Nephron (organoid): Measurements from ENCODE around the gene PKP3.
"Not testable (repeated sequence)": the region's sequence is repeated elsewhere in the genome, so short reads cannot be mapped to it uniquely, and the experiment has no call there.

ENCODE experiments used
- H3K27ac Mint-ChIP-seq, 3 experiments: 2 replicates each; pipeline ENCODE4 v1.8.0; 2020; ENCODE audit warnings: mixed read lengths in 3 of 3, mild to moderate bottlenecking in 2 of 3, moderate library complexity in 1 of 3
- H3K27me3 Mint-ChIP-seq: 2 replicates; pipeline ENCODE4 v1.8.0; 2021; ENCODE audit warnings: low read depth, mild to moderate bottlenecking, moderate library complexity, mixed read lengths
- H3K36me3 Mint-ChIP-seq: 2 replicates; pipeline ENCODE4 v1.8.0; 2020; ENCODE audit warnings: low read depth, mixed read lengths
- H3K4me1 Mint-ChIP-seq: 2 replicates; pipeline ENCODE4 v1.8.0; 2020; ENCODE audit warnings: mixed read lengths
- H3K4me3 Mint-ChIP-seq, 3 experiments: 2 replicates each; pipeline ENCODE4 v1.8.0; 2020; ENCODE audit warnings: mild to moderate bottlenecking in 3 of 3, mixed read lengths in 3 of 3, moderate library complexity in 2 of 3
- H3K9me3 Mint-ChIP-seq: 2 replicates; pipeline ENCODE4 v1.8.0; 2020; ENCODE audit warnings: mixed read lengths
- TF ChIP-seq, protein P1 (sequence below), 3 experiments: fragments of 200-600 bp; sonication (generic); IDR thresholded peaks; one replicate each; pipeline ENCODE4 v1.5.0; 2021; ENCODE audit warnings: antibody characterized with exemption in 3 of 3; ENCODE audit not compliant: unreplicated experiment in 3 of 3

PKP3 gene

GRCh38 chr11:434496-434895, 40.5 kb downstream of the PKP3 start:
- no peaks in the 10 kb centered on the region for H3K36me3 Mint-ChIP-seq
- peaks cover under 1% of the 10 kb centered on the region for H3K27me3 Mint-ChIP-seq
- TF ChIP-seq, protein P1, sequence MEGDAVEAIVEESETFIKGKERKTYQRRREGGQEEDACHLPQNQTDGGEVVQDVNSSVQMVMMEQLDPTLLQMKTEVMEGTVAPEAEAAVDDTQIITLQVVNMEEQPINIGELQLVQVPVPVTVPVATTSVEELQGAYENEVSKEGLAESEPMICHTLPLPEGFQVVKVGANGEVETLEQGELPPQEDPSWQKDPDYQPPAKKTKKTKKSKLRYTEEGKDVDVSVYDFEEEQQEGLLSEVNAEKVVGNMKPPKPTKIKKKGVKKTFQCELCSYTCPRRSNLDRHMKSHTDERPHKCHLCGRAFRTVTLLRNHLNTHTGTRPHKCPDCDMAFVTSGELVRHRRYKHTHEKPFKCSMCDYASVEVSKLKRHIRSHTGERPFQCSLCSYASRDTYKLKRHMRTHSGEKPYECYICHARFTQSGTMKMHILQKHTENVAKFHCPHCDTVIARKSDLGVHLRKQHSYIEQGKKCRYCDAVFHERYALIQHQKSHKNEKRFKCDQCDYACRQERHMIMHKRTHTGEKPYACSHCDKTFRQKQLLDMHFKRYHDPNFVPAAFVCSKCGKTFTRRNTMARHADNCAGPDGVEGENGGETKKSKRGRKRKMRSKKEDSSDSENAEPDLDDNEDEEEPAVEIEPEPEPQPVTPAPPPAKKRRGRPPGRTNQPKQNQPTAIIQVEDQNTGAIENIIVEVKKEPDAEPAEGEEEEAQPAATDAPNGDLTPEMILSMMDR (IDR thresholded peaks at IDR 0.05; ENCODE audit: unreplicated experiment in 3 of 3), result no peak
- no peak overlapping the region for H3K4me3 Mint-ChIP-seq
- H3K9me3 Mint-ChIP-seq, result peaks cover 6% of the 10 kb centered on the region
- no peak overlapping the region for H3K27ac Mint-ChIP-seq
- no peaks in the 10 kb centered on the region for H3K4me1 Mint-ChIP-seq

DNA sequence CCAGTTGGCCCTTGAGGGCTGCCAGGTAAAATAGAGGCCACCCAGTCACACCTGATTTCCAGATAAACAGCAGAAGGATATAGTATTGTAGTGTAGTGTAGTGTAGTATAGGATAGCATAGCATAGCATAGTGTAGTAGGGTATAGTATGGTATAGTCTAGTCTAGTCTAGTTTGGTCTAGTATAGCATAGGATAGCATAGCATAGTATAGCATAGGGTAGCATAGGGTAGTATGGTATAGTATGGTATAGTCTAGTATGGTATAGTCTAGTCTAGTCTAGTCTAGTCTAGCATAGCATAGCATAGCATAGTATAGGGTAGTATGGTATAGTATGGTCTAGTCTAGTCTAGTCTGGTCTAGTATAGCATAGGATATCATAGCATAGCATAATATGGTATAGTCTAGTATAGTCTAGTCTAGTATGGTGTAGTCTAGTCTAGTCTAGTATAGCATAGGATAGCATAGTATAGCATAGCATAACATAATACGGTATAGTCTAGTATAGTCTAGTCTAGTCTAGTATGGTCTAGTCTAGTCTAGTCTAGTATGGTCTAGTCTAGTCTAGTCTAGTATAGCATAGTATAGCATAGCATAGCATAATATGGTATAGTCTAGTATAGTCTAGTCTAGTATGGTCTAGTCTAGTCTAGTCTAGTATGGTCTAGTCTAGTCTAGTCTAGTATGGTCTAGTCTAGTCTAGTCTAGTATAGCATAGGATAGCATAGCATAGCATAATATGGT, 41.2 kb downstream of the PKP3 start:
- not testable (repeated sequence) for H3K4me1 Mint-ChIP-seq, H3K4me3 Mint-ChIP-seq, H3K36me3 Mint-ChIP-seq, H3K9me3 Mint-ChIP-seq, H3K27me3 Mint-ChIP-seq, H3K27ac Mint-ChIP-seq

DNA sequence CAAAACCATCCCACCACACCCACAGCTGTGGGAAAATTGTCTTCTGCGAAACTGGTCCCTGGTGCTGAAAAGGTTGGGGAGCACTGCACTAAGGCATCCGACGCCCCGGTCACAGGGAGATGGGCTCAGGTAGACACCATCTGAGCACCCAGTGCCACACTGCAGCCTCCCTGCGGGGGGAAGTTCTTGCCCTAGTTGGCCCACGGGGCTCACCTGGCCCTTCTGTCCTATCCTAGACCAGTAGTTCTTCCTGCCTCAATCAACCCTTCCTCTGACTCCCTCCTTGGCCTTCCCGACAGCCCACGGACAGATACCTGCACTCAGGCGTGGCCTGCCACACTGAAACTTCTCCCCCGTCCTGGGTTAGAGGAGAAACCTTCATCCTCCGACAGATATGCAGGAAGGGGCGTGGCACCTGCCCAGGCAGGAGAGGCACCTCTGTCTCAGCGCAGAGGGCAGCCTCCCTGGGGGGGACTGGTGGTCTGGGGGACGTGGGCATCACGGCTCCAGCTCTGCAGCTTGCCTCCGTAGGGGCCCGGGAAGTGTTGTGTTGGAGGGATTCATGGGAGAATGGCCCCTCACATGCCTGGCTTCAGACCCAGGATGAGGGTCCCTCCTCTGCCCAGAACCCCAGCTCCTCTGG, 43.3 kb downstream of the PKP3 start:
- no peaks in the 10 kb centered on the region for H3K36me3 Mint-ChIP-seq
- H3K9me3 Mint-ChIP-seq, result peaks cover 6% of the 10 kb centered on the region
- H3K27me3 Mint-ChIP-seq, result peaks cover 7% of the 10 kb centered on the region
- H3K4me3 Mint-ChIP-seq, result no peak overlapping the region
- TF ChIP-seq, protein P1 (IDR thresholded peaks at IDR 0.05; ENCODE audit: unreplicated experiment in 3 of 3), result no peak
- no peaks in the 10 kb centered on the region for H3K4me1 Mint-ChIP-seq
- no peak overlapping the region for H3K27ac Mint-ChIP-seq

GRCh38 chr11:438101-438844, 44.3 kb downstream of the PKP3 start:
- H3K27me3 Mint-ChIP-seq, result peaks cover 7% of the 10 kb centered on the region

GRCh38 chr11:439315-440064, 45.5 kb downstream of the PKP3 start:
- Mint-ChIP-seq H3K4me1 (peaks cover 10% of the 10 kb centered on the region), H3K27ac (peak overlapping the region in 1 of 3 experiments; percentile 70), H3K4me3 (peak overlapping the region in 1 of 3 experiments; percentile 19), H3K27me3 (peaks cover 12% of the 10 kb centered on the region), H3K36me3 (no peaks in the 10 kb centered on the region), H3K9me3 (peaks cover 6% of the 10 kb centered on the region)
- TF ChIP-seq, protein P1 (IDR thresholded peaks at IDR 0.05; ENCODE audit: unreplicated experiment in 3 of 3), result no peak

More at GRCh38 chr11:438101-438844, 44.3 kb downstream of the PKP3 start:
- TF ChIP-seq, protein P1 (IDR thresholded peaks at IDR 0.05; ENCODE audit: unreplicated experiment in 3 of 3), result no peak
- Mint-ChIP-seq H3K27ac (no peak overlapping the region), H3K36me3 (no peaks in the 10 kb centered on the region), H3K9me3 (peaks cover 6% of the 10 kb centered on the region), H3K4me1 (no peaks in the 10 kb centered on the region), H3K4me3 (no peak overlapping the region)
